ENCODE results near the gene UBE2F. TPM values are rescaled to one million over a fixed set of nuclear protein-coding genes. Genes with fewer than 3 reads are reported as not detected.

UBE2F gene
- total and polyA plus RNA-seq, 3 experiments from 2014 or later, result 65.8 to 70.7 (median 68.8) TPM

DNA sequence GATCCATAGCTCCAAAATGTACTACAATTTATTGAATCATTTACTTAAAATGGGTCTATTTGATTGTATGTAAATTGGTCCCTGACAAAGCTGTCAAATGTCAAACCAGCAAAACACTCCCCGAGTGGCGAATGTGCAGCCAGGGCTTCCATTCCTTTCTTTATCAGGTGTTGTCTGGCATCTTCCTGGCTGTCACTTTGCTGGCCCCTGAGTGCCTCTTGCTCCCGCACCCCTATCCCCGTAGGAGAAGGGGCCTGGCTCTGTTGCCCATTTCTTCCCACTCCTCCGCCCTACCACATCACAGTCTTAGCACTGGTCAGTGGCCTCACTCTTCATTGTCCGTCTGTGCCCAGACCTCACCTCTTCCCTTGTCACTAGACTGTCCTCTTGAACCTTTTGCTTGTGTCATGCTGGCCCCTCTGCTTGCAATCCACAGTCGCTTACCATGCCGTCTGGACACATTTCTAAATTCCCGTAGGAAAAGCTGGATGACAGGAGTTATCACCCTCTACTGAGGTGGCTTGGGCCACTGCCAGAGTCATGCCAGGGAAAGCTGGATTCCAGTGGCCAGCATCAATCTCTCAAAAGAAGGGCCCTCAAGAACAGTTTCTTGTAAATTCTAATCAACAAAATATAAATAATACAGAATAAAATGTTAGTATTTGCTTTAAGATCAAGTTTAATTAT lies 15.4 kb downstream of the UBE2F start:
- peaks cover 36% of the 10 kb centered on the region for H3K4me1 ChIP-seq (ENCODE audit: insufficient read depth, low read length)
- ChIA-PET CTCF (interaction anchor here (1.2 to 1.3 kb wide), 2 partner anchors 13 to 16 kb away, joined by 3 read pairs; no protein-coding TSS in a partner anchor), POLR2A (no interaction called here)
- no peaks in the 10 kb centered on the region for H3K9me3 ChIP-seq (ENCODE audit: low read length)
- H3K27ac Mint-ChIP-seq, result peak overlapping the region in 1 of 8 donors; percentile 61
- no peaks in the 10 kb centered on the region for H3K27me3 ChIP-seq (ENCODE audit: insufficient read depth, low read length, poor library complexity, severe bottlenecking)
- no peak overlapping the region for H3K27ac ChIP-seq (ENCODE audit: low read depth, low read length)
- no peak for DNase-seq
- no peaks in the 10 kb centered on the region for H3K27me3 Mint-ChIP-seq
- H3K36me3 Mint-ChIP-seq, result peaks cover 1 to 34% (median 19%) of the 10 kb centered on the region in 3 donors
- H3K4me1 Mint-ChIP-seq, result peaks cover 54 to 70% (median 68%) of the 10 kb centered on the region in 3 donors
- no peaks in the 10 kb centered on the region for H3K36me3 ChIP-seq (ENCODE audit: insufficient read depth, low read length)
- no peak overlapping the region for H3K4me3 ChIP-seq (ENCODE audit: low read length)
- H3K4me3 Mint-ChIP-seq, result no peak overlapping the region
- H3K9me3 Mint-ChIP-seq, result no peaks in the 10 kb centered on the region

DNA sequence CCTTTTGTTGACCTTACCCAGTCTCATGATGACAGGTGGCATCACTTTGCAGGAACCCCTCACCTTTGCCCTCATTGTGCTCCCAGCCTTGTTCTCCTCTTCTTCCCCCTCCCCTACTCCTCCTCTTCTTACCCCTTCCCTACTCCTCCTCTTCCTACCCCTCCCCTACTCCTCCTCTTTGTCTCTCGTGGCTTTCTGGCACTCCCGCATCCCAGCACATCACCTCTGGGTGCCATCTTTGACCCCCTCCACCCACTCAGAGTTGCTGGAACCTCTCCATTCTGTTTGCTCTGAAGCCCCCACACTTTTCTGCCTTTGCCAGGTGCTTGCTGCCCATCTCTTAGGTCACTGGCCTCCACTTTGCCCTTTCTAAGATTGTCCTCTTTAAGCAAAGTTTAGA lies 17.1 kb downstream of the UBE2F start:
- Mint-ChIP-seq H3K4me1 (peaks cover 42 to 59% (median 58%) of the 10 kb centered on the region in 3 donors), H3K36me3 (peaks cover 8 to 28% (median 19%) of the 10 kb centered on the region in 3 donors), H3K9me3 (no peaks in the 10 kb centered on the region), H3K27ac (peak overlapping the region in 1 of 8 donors; percentile 59), H3K27me3 (no peaks in the 10 kb centered on the region), H3K4me3 (no peak overlapping the region)
- Histone ChIP-seq H3K27ac (ENCODE audit: low read depth, low read length) (no peak overlapping the region), H3K27me3 (ENCODE audit: insufficient read depth, low read length, poor library complexity, severe bottlenecking) (no peaks in the 10 kb centered on the region), H3K9me3 (ENCODE audit: low read length) (no peaks in the 10 kb centered on the region), H3K4me1 (ENCODE audit: insufficient read depth, low read length) (peaks cover 25% of the 10 kb centered on the region), H3K4me3 (ENCODE audit: low read length) (no peak overlapping the region), H3K36me3 (ENCODE audit: insufficient read depth, low read length) (no peaks in the 10 kb centered on the region)
- POLR2A ChIA-PET, result no interaction called here
- CTCF ChIA-PET, result no interaction called here
- no peak for DNase-seq

- peak overlapping the region in 2 of 8 donors; percentile 5 to 70 for H3K27ac Mint-ChIP-seq
- no peaks in the 10 kb centered on the region for H3K27me3 ChIP-seq (ENCODE audit: insufficient read depth, low read length, poor library complexity, severe bottlenecking)
- H3K9me3 Mint-ChIP-seq, result no peaks in the 10 kb centered on the region
- peaks cover 22 to 32% (median 30%) of the 10 kb centered on the region in 3 donors for H3K4me1 Mint-ChIP-seq
- no peak overlapping the region for H3K27ac ChIP-seq (ENCODE audit: low read depth, low read length)
- no peaks in the 10 kb centered on the region for H3K36me3 ChIP-seq (ENCODE audit: insufficient read depth, low read length)
- H3K4me3 Mint-ChIP-seq, result no peak overlapping the region
- no peaks in the 10 kb centered on the region for H3K27me3 Mint-ChIP-seq
- H3K4me1 ChIP-seq (ENCODE audit: insufficient read depth, low read length), result no peaks in the 10 kb centered on the region
- DNase-seq, result no peak
- no peak overlapping the region for H3K4me3 ChIP-seq (ENCODE audit: low read length)
- peaks cover 11 to 30% (median 19%) of the 10 kb centered on the region in 3 donors for H3K36me3 Mint-ChIP-seq
- H3K9me3 ChIP-seq (ENCODE audit: low read length), result no peaks in the 10 kb centered on the region
- POLR2A ChIA-PET, result no interaction called here
- CTCF ChIA-PET, result no interaction called here
These were observed 20.5 kb downstream of the UBE2F start for GRCh38 chr2:237987268-237987667.

- H3K9me3 Mint-ChIP-seq, result no peaks in the 10 kb centered on the region
- H3K27me3 Mint-ChIP-seq, result no peaks in the 10 kb centered on the region
- Histone ChIP-seq H3K4me1 (ENCODE audit: insufficient read depth, low read length) (peaks cover 12% of the 10 kb centered on the region), H3K4me3 (ENCODE audit: low read length) (no peak overlapping the region), H3K27me3 (ENCODE audit: insufficient read depth, low read length, poor library complexity, severe bottlenecking) (no peaks in the 10 kb centered on the region), H3K9me3 (ENCODE audit: low read length) (no peaks in the 10 kb centered on the region), H3K27ac (ENCODE audit: low read depth, low read length) (no peak overlapping the region), H3K36me3 (ENCODE audit: insufficient read depth, low read length) (no peaks in the 10 kb centered on the region)
- H3K4me3 Mint-ChIP-seq, result no peak overlapping the region
- H3K4me1 Mint-ChIP-seq, result peaks cover 17 to 18% (median 17%) of the 10 kb centered on the region in 3 donors
- ChIA-PET CTCF (no interaction called here), POLR2A (no interaction called here)
- peak overlapping the region in 2 of 8 donors; percentile 43 to 50 for H3K27ac Mint-ChIP-seq
- peaks cover 5 to 41% (median 15%) of the 10 kb centered on the region in 3 donors for H3K36me3 Mint-ChIP-seq
- no peak for DNase-seq
These were observed 26.9 kb downstream of the UBE2F start for GRCh38 chr2:237993701-237994100.

DNA sequence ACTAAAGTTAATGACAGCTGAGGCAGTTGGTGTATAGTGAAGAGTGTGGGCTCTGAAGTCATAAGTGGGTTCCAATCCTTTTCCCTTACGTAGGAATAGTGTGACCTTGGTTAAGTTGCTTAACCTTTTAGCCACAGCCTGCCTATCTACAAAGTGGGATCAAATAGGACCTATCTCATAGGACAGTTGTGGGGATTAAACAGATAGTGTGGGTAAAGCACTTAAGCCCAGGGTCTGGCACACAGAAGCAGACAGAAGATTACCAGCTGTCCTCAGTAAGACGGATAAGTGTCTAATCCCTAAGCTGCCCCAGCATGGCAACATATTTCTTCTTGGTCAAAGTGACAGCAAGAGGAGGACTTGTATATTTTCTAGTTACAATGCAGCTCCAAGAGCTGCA lies 28.2 kb downstream of the UBE2F start:
- Histone ChIP-seq H3K27me3 (ENCODE audit: insufficient read depth, low read length, poor library complexity, severe bottlenecking) (no peaks in the 10 kb centered on the region), H3K36me3 (ENCODE audit: insufficient read depth, low read length) (no peaks in the 10 kb centered on the region), H3K27ac (ENCODE audit: low read depth, low read length) (no peak overlapping the region), H3K4me1 (ENCODE audit: insufficient read depth, low read length) (peaks cover 12% of the 10 kb centered on the region), H3K4me3 (ENCODE audit: low read length) (no peak overlapping the region), H3K9me3 (ENCODE audit: low read length) (no peaks in the 10 kb centered on the region)
- CTCF ChIA-PET, result no interaction called here
- H3K4me1 Mint-ChIP-seq, result peaks cover 24 to 29% (median 27%) of the 10 kb centered on the region in 3 donors
- H3K27me3 Mint-ChIP-seq, result no peaks in the 10 kb centered on the region
- H3K9me3 Mint-ChIP-seq, result no peaks in the 10 kb centered on the region
- POLR2A ChIA-PET, result no interaction called here
- peak overlapping the region in 5 of 8 donors; percentile 2 to 76 (median 52) for H3K27ac Mint-ChIP-seq
- no peak for DNase-seq
- peaks cover 4 to 39% (median 11%) of the 10 kb centered on the region in 3 donors for H3K36me3 Mint-ChIP-seq
- H3K4me3 Mint-ChIP-seq, result no peak overlapping the region

GRCh38 chr2:237996021-237996593 lies 29.3 kb downstream of the UBE2F start:
- Mint-ChIP-seq H3K4me1 (peaks cover 26 to 33% (median 30%) of the 10 kb centered on the region in 3 donors), H3K36me3 (peaks cover 4 to 37% (median 12%) of the 10 kb centered on the region in 3 donors), H3K4me3 (no peak overlapping the region), H3K9me3 (no peaks in the 10 kb centered on the region), H3K27me3 (no peaks in the 10 kb centered on the region), H3K27ac (peak overlapping the region in 2 of 8 donors; percentile 1 to 54)
- H3K36me3 ChIP-seq (ENCODE audit: insufficient read depth, low read length), result no peaks in the 10 kb centered on the region
- ChIA-PET POLR2A (no interaction called here), CTCF (no interaction called here)
- H3K27ac ChIP-seq (ENCODE audit: low read depth, low read length), result no peak overlapping the region
- H3K4me1 ChIP-seq (ENCODE audit: insufficient read depth, low read length), result peaks cover 12% of the 10 kb centered on the region
- no peaks in the 10 kb centered on the region for H3K27me3 ChIP-seq (ENCODE audit: insufficient read depth, low read length, poor library complexity, severe bottlenecking)
- H3K4me3 ChIP-seq (ENCODE audit: low read length), result no peak overlapping the region
- H3K9me3 ChIP-seq (ENCODE audit: low read length), result no peaks in the 10 kb centered on the region
- DNase-seq, result no peak

- Histone ChIP-seq H3K4me3 (ENCODE audit: low read length) (no peak overlapping the region), H3K27me3 (ENCODE audit: insufficient read depth, low read length, poor library complexity, severe bottlenecking) (no peaks in the 10 kb centered on the region), H3K4me1 (ENCODE audit: insufficient read depth, low read length) (peaks cover 12% of the 10 kb centered on the region), H3K9me3 (ENCODE audit: low read length) (no peaks in the 10 kb centered on the region), H3K27ac (ENCODE audit: low read depth, low read length) (no peak overlapping the region), H3K36me3 (ENCODE audit: insufficient read depth, low read length) (no peaks in the 10 kb centered on the region)
- H3K27ac Mint-ChIP-seq, result peak overlapping the region in 7 of 8 donors; percentile 4 to 91 (median 75)
- H3K36me3 Mint-ChIP-seq, result peaks cover 4 to 29% (median 10%) of the 10 kb centered on the region in 3 donors
- POLR2A ChIA-PET, result no interaction called here
- CTCF ChIA-PET, result interaction anchor here (1.3 kb wide), 1 partner anchor 16 kb away, joined by 3 read pairs; no protein-coding TSS in a partner anchor
- DNase-seq, result no peak
- H3K9me3 Mint-ChIP-seq, result no peaks in the 10 kb centered on the region
- H3K27me3 Mint-ChIP-seq, result no peaks in the 10 kb centered on the region
- peaks cover 26 to 33% (median 30%) of the 10 kb centered on the region in 3 donors for H3K4me1 Mint-ChIP-seq
- peak overlapping the region; percentile 5 to 75 (median 23) for H3K4me3 Mint-ChIP-seq
These were observed 30.7 kb downstream of the UBE2F start for GRCh38 chr2:237997521-237997920.

DNA sequence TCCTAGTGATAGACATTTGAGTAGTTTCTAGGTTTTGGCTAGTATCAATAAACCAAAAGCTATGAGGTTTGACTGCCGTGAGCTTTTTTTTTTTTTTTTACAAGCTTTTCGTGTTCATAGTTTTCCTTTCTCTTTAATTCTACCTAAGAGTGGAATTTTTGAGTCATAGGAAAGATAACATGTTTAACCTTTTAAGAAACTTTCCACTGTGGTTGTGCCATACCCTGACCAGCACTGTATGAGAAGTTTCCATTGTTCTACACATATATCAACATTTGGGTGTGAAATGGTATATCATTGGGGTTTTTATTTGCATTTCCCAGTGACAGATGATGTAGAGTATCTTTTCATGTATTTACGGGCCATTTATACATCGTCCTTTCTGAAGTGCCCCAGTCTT lies 31.7 kb downstream of the UBE2F start:
- H3K9me3 Mint-ChIP-seq, result no peaks in the 10 kb centered on the region
- H3K9me3 ChIP-seq (ENCODE audit: low read length), result no peaks in the 10 kb centered on the region
- H3K4me1 Mint-ChIP-seq, result peaks cover 32 to 41% (median 39%) of the 10 kb centered on the region in 3 donors
- peak overlapping the region; percentile 54 to 80 (median 74) for H3K4me3 Mint-ChIP-seq
- no peaks in the 10 kb centered on the region for H3K36me3 ChIP-seq (ENCODE audit: insufficient read depth, low read length)
- H3K27ac Mint-ChIP-seq, result peak overlapping the region; percentile 72 to 97 (median 88)
- ChIA-PET CTCF (interaction anchor here (1.3 kb wide), 1 partner anchor 17 kb away, joined by 3 read pairs; no protein-coding TSS in a partner anchor), POLR2A (interaction anchor here (1.0 kb wide), 1 partner anchor 35 kb away, joined by 5 read pairs; no protein-coding TSS in a partner anchor)
- H3K27ac ChIP-seq (ENCODE audit: low read depth, low read length), result no peak overlapping the region
- peaks cover 18% of the 10 kb centered on the region for H3K4me1 ChIP-seq (ENCODE audit: insufficient read depth, low read length)
- peaks cover 7 to 24% (median 11%) of the 10 kb centered on the region in 3 donors for H3K36me3 Mint-ChIP-seq
- peak in 3 of 5 donors; percentile 13 to 51 (median 33) for DNase-seq
- H3K27me3 ChIP-seq (ENCODE audit: insufficient read depth, low read length, poor library complexity, severe bottlenecking), result no peaks in the 10 kb centered on the region
- no peak overlapping the region for H3K4me3 ChIP-seq (ENCODE audit: low read length)
- H3K27me3 Mint-ChIP-seq, result no peaks in the 10 kb centered on the region
